NCI-H1092 treated with DMSO at 0.1 percent for 48 hours (cell line): ENCODE measurements around the gene MIF4GD.
"Not testable (repeated sequence)": the region's sequence is repeated elsewhere in the genome, so short reads cannot be mapped to it uniquely, and the experiment has no call there.

ENCODE experiments used
- DNase-seq: peaks from one replicate; lab custom pipeline; 2025; lab: John Stamatoyannopoulos, UW

Gene MIF4GD

GRCh38 chr17:75288359-75288758, 17.3 kb upstream of the MIF4GD start:
- no peak for DNase-seq

- no peak for DNase-seq
These were observed 16.2 kb upstream of the MIF4GD start for GRCh38 chr17:75287221-75287620.

GRCh38 chr17:75285123-75285522, 14.1 kb upstream of the MIF4GD start:
- DNase-seq, result no peak

- DNase-seq, result not testable (repeated sequence)
These were observed 9.2 kb upstream of the MIF4GD start for GRCh38 chr17:75280189-75280588.

- DNase-seq, result no peak
These were observed 6.6 kb upstream of the MIF4GD start for GRCh38 chr17:75277664-75278071.

GRCh38 chr17:75273977-75274708, 3.1 kb upstream of the MIF4GD start:
- no peak for DNase-seq

- no peak for DNase-seq
These were observed 1.8 kb upstream of the MIF4GD start for GRCh38 chr17:75272848-75273184.

GRCh38 chr17:75271955-75272847, 1.2 kb upstream of the MIF4GD start:
- DNase-seq, result no peak

GRCh38 chr17:75271233-75271954, 363 bp upstream of the MIF4GD start:
- DNase-seq, result peak; percentile 62

- DNase-seq, result peak; percentile 50
These were observed 639 bp downstream of the MIF4GD start for GRCh38 chr17:75270218-75270965.

- DNase-seq, result no peak
These were observed 1.2 kb downstream of the MIF4GD start for GRCh38 chr17:75269844-75270217.

GRCh38 chr17:75267411-75268232, 3.4 kb downstream of the MIF4GD start:
- peak; percentile 15 for DNase-seq

- DNase-seq, result no peak
These were observed 3.9 kb downstream of the MIF4GD start for GRCh38 chr17:75267153-75267410.

GRCh38 chr17:75266316-75267152, 4.5 kb downstream of the MIF4GD start:
- DNase-seq, result peak; percentile 11

GRCh38 chr17:75265614-75266315, 5.3 kb downstream of the MIF4GD start:
- no peak for DNase-seq

- DNase-seq, result no peak
These were observed 8.0 kb downstream of the MIF4GD start for GRCh38 chr17:75263055-75263454.

GRCh38 chr17:75262112-75262606, 8.9 kb downstream of the MIF4GD start:
- no peak for DNase-seq

- DNase-seq, result peak; percentile 93
These were observed 9.5 kb downstream of the MIF4GD start, which contains the start of the genes GGA3 and MRPS7 for GRCh38 chr17:75261336-75262111. GGA3 (minus strand) TSS chr17:75261606; CDS start chr17:75261587, 19 bp downstream. MRPS7 (plus strand) TSS chr17:75261879; CDS start chr17:75261901, 22 bp downstream.
